Ishikawa (cell line): ENCODE data around the gene TCTN2.

Experiments used
- CEBPB ChIP-seq: IDR thresholded peaks from 2 replicates; pipeline ENCODE4 v1.6.1; 2012
- CREB1 ChIP-seq: IDR thresholded peaks from 2 replicates; pipeline ENCODE4 v1.6.1; 2012; ENCODE audit warnings: low read depth
- EGR1 ChIP-seq: IDR thresholded peaks from 2 replicates; pipeline ENCODE4 v1.6.1; 2012
- EP300 ChIP-seq: IDR thresholded peaks from 2 replicates; pipeline ENCODE4 v1.6.1; 2012; ENCODE audit warnings: borderline replicate concordance
- FOXM1 ChIP-seq: IDR thresholded peaks from 2 replicates; pipeline ENCODE4 v1.6.1; 2012; ENCODE audit warnings: low read depth, borderline replicate concordance
- MAX ChIP-seq: IDR thresholded peaks from 2 replicates; pipeline ENCODE4 v1.6.1; 2012
- NFIC ChIP-seq: IDR thresholded peaks from 2 replicates; pipeline ENCODE4 v1.6.1; 2012
- RAD21 ChIP-seq: IDR thresholded peaks from 2 replicates; pipeline ENCODE4 v1.6.1; 2012; ENCODE audit warnings: low read depth
- REST ChIP-seq: IDR thresholded peaks from 2 replicates; pipeline ENCODE4 v1.6.1; 2012; ENCODE audit warnings: low read depth, mild to moderate bottlenecking
- TAF1 ChIP-seq: IDR thresholded peaks from 2 replicates; pipeline ENCODE4 v1.6.1; 2012; ENCODE audit warnings: low read depth, mild to moderate bottlenecking
- TCF12 ChIP-seq: IDR thresholded peaks from 2 replicates; pipeline ENCODE4 v1.6.1; 2012; ENCODE audit warnings: low read depth
- TEAD4 ChIP-seq: IDR thresholded peaks from 2 replicates; pipeline ENCODE4 v1.6.1; 2012
- USF1 ChIP-seq: IDR thresholded peaks from 2 replicates; pipeline ENCODE4 v1.6.1; 2012
- YY1 ChIP-seq: IDR thresholded peaks from 2 replicates; pipeline ENCODE4 v1.6.1; 2012; ENCODE audit warnings: low read depth
- ZBTB7A ChIP-seq: IDR thresholded peaks from 2 replicates; pipeline ENCODE4 v1.6.1; 2012; ENCODE audit warnings: low read depth

The TCTN2 gene

GRCh38 chr12:123720141-123720814 lies 49.4 kb downstream of the TCTN2 start:
- TF ChIP-seq TCF12 (no peak), YY1 (no peak), CEBPB (no peak), CREB1 (no peak), TEAD4 (no peak), RAD21 (no peak), FOXM1 (no peak), EGR1 (no peak), MAX (no peak), EP300 (no peak), ZBTB7A (no peak), REST (no peak)

GRCh38 chr12:123721245-123721644 lies 50.3 kb downstream of the TCTN2 start:
- TF ChIP-seq NFIC (no peak), MAX (no peak), USF1 (no peak), FOXM1 (no peak), REST (no peak), CREB1 (no peak)

GRCh38 chr12:123723011-123723410 lies 52.1 kb downstream of the TCTN2 start:
- TF ChIP-seq TCF12 (no peak), TAF1 (no peak)

GRCh38 chr12:123723765-123724164 lies 52.9 kb downstream of the TCTN2 start:
- TF ChIP-seq YY1 (no peak), USF1 (no peak), ZBTB7A (no peak), CEBPB (no peak), TEAD4 (no peak), EP300 (no peak), REST (no peak), FOXM1 (no peak), TCF12 (no peak), TAF1 (no peak), EGR1 (no peak), MAX (no peak), RAD21 (no peak), NFIC (no peak), CREB1 (no peak)

- TF ChIP-seq EP300 (no peak), EGR1 (no peak), RAD21 (no peak), CREB1 (no peak), TEAD4 (no peak), CEBPB (no peak)
Measured at GRCh38 chr12:123726244-123726643, 55.3 kb downstream of the TCTN2 start.
